RWPE2 (cell line): ENCODE measurements around the gene HRH4.

ENCODE experiments used
- ATAC-seq: fragments of 200-7000 bp; cut with Tn5 transposase; 3 replicates; pipeline ENCODE4 v1.9.1; 2021; ENCODE audit warnings: low read depth
- DNase-seq: peaks from one replicate; pipeline ENCODE4 v3.0.0-alpha.2; 2020; ENCODE audit warnings: low spot score
- H3K27ac ChIP-seq: fragments of 450-650 bp; 2 replicates; pipeline ENCODE4 v1.5.1; 2017; ENCODE audit warnings: mild to moderate bottlenecking; ENCODE audit not compliant: poor library complexity, severe bottlenecking
- H3K27me3 ChIP-seq: fragments of 250-450 bp; sonication (Bioruptor Pico); 2 replicates; pipeline ENCODE4 v1.5.1; 2021; ENCODE audit warnings: mild to moderate bottlenecking, moderate library complexity; ENCODE audit not compliant: insufficient read depth, poor library complexity, severe bottlenecking
- H3K36me3 ChIP-seq: fragments of 250-450 bp; sonication (Bioruptor Pico); 2 replicates; pipeline ENCODE4 v1.5.1; 2020; ENCODE audit warnings: low read depth, mild to moderate bottlenecking, moderate library complexity
- H3K4me1 ChIP-seq: fragments of 250-450 bp; sonication (Bioruptor Pico); 2 replicates; pipeline ENCODE4 v1.5.1; 2021; ENCODE audit warnings: mild to moderate bottlenecking, moderate library complexity; ENCODE audit not compliant: insufficient read depth, poor library complexity, severe bottlenecking
- H3K4me3 ChIP-seq: fragments of 250-450 bp; sonication (Bioruptor Pico); 2 replicates; pipeline ENCODE4 v1.5.1; 2021; ENCODE audit warnings: mild to moderate bottlenecking, moderate library complexity; ENCODE audit not compliant: severe bottlenecking
- H3K9me3 ChIP-seq: fragments of 250-450 bp; sonication (Bioruptor Pico); 2 replicates; pipeline ENCODE4 v1.5.1; 2021; ENCODE audit warnings: mild to moderate bottlenecking, moderate library complexity; ENCODE audit not compliant: severe bottlenecking
- TF ChIP-seq, protein P1 (sequence below): fragments of 450-650 bp; IDR thresholded peaks from one replicate; pipeline ENCODE4 v1.5.1; 2017; ENCODE audit warnings: mild to moderate bottlenecking, moderate library complexity; ENCODE audit not compliant: poor library complexity, severe bottlenecking

Gene HRH4

DNA sequence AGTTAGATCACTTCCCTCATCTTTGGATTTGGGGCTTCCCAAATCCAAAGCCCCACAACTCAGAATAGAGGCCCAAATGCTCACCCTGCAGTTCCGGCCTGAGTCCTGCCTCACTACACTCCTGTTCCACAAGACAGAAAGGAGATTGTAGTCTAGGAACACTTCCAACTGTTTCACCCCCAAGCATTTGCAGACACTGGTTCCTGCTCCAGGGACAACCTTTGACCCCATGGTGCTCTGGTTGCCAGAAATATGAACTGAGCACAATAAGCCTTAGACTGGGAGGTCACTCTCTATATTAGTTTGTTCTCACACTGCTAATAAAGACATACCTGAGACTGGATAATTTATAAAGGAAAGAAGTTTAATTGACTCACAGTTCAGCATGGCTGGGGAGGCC is 49.0 kb downstream of the HRH4 start:
- H3K9me3 ChIP-seq, result no peaks in the 10 kb centered on the region
- TF ChIP-seq, protein P1, sequence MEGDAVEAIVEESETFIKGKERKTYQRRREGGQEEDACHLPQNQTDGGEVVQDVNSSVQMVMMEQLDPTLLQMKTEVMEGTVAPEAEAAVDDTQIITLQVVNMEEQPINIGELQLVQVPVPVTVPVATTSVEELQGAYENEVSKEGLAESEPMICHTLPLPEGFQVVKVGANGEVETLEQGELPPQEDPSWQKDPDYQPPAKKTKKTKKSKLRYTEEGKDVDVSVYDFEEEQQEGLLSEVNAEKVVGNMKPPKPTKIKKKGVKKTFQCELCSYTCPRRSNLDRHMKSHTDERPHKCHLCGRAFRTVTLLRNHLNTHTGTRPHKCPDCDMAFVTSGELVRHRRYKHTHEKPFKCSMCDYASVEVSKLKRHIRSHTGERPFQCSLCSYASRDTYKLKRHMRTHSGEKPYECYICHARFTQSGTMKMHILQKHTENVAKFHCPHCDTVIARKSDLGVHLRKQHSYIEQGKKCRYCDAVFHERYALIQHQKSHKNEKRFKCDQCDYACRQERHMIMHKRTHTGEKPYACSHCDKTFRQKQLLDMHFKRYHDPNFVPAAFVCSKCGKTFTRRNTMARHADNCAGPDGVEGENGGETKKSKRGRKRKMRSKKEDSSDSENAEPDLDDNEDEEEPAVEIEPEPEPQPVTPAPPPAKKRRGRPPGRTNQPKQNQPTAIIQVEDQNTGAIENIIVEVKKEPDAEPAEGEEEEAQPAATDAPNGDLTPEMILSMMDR, result no peak

DNA sequence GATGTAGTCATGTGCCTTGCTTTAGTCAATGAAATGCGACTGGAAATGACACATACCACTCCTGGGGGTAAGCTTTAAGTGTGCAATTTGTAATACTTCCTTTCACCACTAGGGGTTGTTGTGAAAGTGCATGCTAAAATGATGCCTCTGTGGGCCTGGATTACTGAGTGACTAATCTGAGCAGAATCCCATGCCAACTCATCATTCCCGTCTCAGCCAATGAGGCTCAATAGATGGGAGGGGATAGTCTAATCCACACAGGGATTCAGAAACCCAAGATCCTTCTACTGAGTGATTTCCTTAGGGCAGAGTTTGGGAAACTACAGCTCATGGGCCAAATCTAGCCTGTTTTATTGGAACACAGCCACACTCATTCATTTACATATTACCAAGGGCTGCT is 54.0 kb downstream of the HRH4 start:
- H3K27ac ChIP-seq, result no peak overlapping the region
- H3K9me3 ChIP-seq, result no peaks in the 10 kb centered on the region
- no peaks in the 10 kb centered on the region for H3K4me1 ChIP-seq
- peak; percentile 80 for ATAC-seq
- no peak for DNase-seq
- TF ChIP-seq, protein P1, result peak; percentile 46
- H3K36me3 ChIP-seq, result no peaks in the 10 kb centered on the region
- H3K4me3 ChIP-seq, result no peak overlapping the region
- H3K27me3 ChIP-seq, result no peaks in the 10 kb centered on the region

More for the DNA sequence above, 49.0 kb downstream of the HRH4 start:
- ATAC-seq (no peak), DNase-seq (no peak)
- Histone ChIP-seq H3K4me3 (no peak overlapping the region), H3K27ac (no peak overlapping the region), H3K36me3 (no peaks in the 10 kb centered on the region), H3K4me1 (no peaks in the 10 kb centered on the region), H3K27me3 (no peaks in the 10 kb centered on the region)

DNA sequence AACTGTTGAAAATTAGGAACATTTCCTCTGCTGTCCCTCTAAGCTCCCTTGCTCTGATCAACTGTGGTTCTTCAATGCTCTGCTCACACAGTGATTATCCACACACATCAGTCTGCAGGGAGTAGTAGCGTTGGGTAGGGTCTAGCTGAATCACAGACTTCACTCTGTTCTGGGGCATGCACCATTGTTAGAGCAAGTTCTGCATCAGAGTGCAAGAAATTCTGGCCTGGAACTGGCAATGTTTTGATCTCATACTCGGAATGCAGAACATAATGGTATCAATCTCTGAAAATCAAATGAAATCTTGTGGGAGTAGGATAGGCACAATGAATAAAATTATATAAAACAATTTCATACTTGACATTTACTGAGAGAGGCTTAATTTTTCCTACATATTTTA is 55.3 kb downstream of the HRH4 start:
- Histone ChIP-seq H3K4me1 (no peaks in the 10 kb centered on the region), H3K27me3 (no peaks in the 10 kb centered on the region), H3K36me3 (no peaks in the 10 kb centered on the region), H3K4me3 (no peak overlapping the region), H3K9me3 (no peaks in the 10 kb centered on the region), H3K27ac (no peak overlapping the region)
- TF ChIP-seq, protein P1, result no peak
- ATAC-seq (no peak), DNase-seq (no peak)

DNA sequence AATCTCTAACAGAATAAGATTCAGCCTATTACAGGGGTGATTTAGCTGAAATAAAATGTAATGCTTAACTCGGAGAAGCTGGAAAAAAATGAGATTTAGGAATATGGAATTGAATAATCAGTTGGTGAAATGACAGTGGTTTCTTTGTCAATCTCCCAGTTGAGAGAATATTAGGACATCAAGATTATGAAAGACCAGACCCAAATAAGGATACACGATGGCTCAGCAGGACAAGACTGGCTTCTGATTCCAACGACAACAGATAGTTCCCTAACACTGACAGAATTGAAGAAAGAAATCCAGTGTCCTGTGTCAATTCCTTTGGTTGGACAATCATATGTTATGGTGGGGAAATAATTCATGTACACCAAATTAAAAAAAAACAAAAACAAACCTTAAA is 55.8 kb downstream of the HRH4 start:
- H3K4me1 ChIP-seq, result no peaks in the 10 kb centered on the region
- ATAC-seq, result no peak
- H3K4me3 ChIP-seq, result no peak overlapping the region
- DNase-seq, result no peak
- H3K9me3 ChIP-seq, result no peaks in the 10 kb centered on the region
- no peaks in the 10 kb centered on the region for H3K27me3 ChIP-seq
- H3K36me3 ChIP-seq, result no peaks in the 10 kb centered on the region
- TF ChIP-seq, protein P1, result no peak
- no peak overlapping the region for H3K27ac ChIP-seq

DNA sequence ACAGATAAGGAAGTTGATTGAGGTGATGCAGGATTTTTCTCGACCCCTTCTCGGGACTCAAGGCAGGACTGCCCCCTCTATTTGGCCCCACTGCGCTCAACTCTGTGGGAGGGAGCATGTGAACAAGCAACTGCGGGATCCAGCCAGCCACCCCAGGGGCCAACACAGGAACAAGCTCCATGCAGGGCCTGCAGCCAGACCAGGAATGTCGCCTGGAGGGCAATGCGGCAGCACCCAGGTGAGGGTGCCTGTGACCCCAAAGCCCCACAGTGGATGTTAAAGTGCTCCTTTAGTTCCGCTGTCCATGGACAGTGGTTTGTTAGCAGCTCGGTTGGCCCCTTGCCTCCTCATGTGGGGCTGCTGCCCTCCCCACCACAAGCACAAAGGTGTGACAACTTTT is 57.1 kb downstream of the HRH4 start:
- H3K4me1 ChIP-seq, result no peaks in the 10 kb centered on the region
- no peak overlapping the region for H3K4me3 ChIP-seq
- no peak for DNase-seq
- no peaks in the 10 kb centered on the region for H3K27me3 ChIP-seq
- no peaks in the 10 kb centered on the region for H3K36me3 ChIP-seq
- no peak for ATAC-seq
- H3K9me3 ChIP-seq, result no peaks in the 10 kb centered on the region
- H3K27ac ChIP-seq, result no peak overlapping the region
- TF ChIP-seq, protein P1, result no peak
